ENCODE results near the gene DOK6. TPM values are rescaled to one million over a fixed set of nuclear protein-coding genes. Genes with fewer than 3 reads are reported as not detected.

Gene DOK6
- total RNA-seq, 1 experiment from 2014 or later = 4.1 TPM

DNA sequence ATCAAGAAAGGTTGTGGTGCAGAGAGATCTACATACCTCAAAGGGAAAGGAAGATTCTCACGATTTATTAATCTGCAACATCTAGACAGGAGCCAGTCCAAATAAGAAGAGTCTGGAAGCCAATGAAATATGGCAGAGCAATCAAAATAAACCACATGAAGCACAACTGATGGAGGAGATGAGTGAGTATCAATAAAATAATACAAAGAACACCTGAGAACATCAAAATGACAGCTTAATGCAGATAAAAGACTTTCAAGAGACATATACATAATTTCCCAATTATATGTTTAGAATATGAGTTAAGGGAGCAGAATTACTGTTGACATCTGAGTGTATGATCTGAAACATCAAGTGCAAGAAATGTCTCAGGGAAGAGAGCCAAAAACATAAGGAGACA is 12.5 kb upstream of the DOK6 start (continued):
- TF ChIP-seq, protein P1, sequence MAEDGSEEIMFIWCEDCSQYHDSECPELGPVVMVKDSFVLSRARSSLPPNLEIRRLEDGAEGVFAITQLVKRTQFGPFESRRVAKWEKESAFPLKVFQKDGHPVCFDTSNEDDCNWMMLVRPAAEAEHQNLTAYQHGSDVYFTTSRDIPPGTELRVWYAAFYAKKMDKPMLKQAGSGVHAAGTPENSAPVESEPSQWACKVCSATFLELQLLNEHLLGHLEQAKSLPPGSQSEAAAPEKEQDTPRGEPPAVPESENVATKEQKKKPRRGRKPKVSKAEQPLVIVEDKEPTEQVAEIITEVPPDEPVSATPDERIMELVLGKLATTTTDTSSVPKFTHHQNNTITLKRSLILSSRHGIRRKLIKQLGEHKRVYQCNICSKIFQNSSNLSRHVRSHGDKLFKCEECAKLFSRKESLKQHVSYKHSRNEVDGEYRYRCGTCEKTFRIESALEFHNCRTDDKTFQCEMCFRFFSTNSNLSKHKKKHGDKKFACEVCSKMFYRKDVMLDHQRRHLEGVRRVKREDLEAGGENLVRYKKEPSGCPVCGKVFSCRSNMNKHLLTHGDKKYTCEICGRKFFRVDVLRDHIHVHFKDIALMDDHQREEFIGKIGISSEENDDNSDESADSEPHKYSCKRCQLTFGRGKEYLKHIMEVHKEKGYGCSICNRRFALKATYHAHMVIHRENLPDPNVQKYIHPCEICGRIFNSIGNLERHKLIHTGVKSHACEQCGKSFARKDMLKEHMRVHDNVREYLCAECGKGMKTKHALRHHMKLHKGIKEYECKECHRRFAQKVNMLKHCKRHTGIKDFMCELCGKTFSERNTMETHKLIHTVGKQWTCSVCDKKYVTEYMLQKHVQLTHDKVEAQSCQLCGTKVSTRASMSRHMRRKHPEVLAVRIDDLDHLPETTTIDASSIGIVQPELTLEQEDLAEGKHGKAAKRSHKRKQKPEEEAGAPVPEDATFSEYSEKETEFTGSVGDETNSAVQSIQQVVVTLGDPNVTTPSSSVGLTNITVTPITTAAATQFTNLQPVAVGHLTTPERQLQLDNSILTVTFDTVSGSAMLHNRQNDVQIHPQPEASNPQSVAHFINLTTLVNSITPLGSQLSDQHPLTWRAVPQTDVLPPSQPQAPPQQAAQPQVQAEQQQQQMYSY (CRISPR knock-in tag; IDR thresholded peaks at IDR 0.05) = no peak
- TF ChIP-seq CREM (CRISPR knock-in tag; IDR thresholded peaks at IDR 0.05) = no peak
- TF ChIP-seq PRRX2 (CRISPR knock-in tag; IDR thresholded peaks at IDR 0.05) = no peak
- no peak for TF ChIP-seq ZNF263 (CRISPR knock-in tag; IDR thresholded peaks at IDR 0.05; ENCODE audit: low read depth)
- TF ChIP-seq FOXJ3 (CRISPR knock-in tag; IDR thresholded peaks at IDR 0.05; ENCODE audit: borderline replicate concordance) = no peak
- TF ChIP-seq FOXK1 (CRISPR knock-in tag; IDR thresholded peaks at IDR 0.05) = no peak

GRCh38 chr18:69397096-69397495 is 3.6 kb upstream of the DOK6 start:
- ATAC-seq (peak; percentile 7; the same call in 1 of the 2 replicates), DNase-seq (ENCODE audit: low spot score) (peak; percentile 13)
- Mint-ChIP-seq H3K4me1 (peaks cover 35% of the 10 kb centered on the region), H3K27ac (no peak overlapping the region), H3K36me3 (no peaks in the 10 kb centered on the region), H3K27me3 (ENCODE audit: low read depth) (peaks cover 23% of the 10 kb centered on the region), H3K9me3 (no peaks in the 10 kb centered on the region), H3K4me3 (no peak overlapping the region)
- ChIA-PET CTCF (no interaction called here), POLR2A (interaction anchor here (0.7 kb wide), 1 partner anchor 606 kb away, joined by 3 read pairs; no protein-coding TSS in a partner anchor)
- TF ChIP-seq ESRRA (CRISPR knock-in tag; IDR thresholded peaks at IDR 0.05; ENCODE audit: borderline replicate concordance) (no peak), ZNF671 (CRISPR knock-in tag; IDR thresholded peaks at IDR 0.05) (no peak), AR (CRISPR knock-in tag; IDR thresholded peaks at IDR 0.05) (no peak), ZNF138 (CRISPR knock-in tag; conservative IDR thresholded peaks at IDR 0.05) (no peak), GTF2I (CRISPR knock-in tag; conservative IDR thresholded peaks at IDR 0.05) (no peak), ZNF512 (CRISPR knock-in tag; IDR thresholded peaks at IDR 0.05; ENCODE audit: borderline replicate concordance) (no peak), FOXP1 (CRISPR knock-in tag; IDR thresholded peaks at IDR 0.05; ENCODE audit: borderline replicate concordance) (no peak), CREM (CRISPR knock-in tag; IDR thresholded peaks at IDR 0.05) (no peak)
- TF ChIP-seq, protein P2, sequence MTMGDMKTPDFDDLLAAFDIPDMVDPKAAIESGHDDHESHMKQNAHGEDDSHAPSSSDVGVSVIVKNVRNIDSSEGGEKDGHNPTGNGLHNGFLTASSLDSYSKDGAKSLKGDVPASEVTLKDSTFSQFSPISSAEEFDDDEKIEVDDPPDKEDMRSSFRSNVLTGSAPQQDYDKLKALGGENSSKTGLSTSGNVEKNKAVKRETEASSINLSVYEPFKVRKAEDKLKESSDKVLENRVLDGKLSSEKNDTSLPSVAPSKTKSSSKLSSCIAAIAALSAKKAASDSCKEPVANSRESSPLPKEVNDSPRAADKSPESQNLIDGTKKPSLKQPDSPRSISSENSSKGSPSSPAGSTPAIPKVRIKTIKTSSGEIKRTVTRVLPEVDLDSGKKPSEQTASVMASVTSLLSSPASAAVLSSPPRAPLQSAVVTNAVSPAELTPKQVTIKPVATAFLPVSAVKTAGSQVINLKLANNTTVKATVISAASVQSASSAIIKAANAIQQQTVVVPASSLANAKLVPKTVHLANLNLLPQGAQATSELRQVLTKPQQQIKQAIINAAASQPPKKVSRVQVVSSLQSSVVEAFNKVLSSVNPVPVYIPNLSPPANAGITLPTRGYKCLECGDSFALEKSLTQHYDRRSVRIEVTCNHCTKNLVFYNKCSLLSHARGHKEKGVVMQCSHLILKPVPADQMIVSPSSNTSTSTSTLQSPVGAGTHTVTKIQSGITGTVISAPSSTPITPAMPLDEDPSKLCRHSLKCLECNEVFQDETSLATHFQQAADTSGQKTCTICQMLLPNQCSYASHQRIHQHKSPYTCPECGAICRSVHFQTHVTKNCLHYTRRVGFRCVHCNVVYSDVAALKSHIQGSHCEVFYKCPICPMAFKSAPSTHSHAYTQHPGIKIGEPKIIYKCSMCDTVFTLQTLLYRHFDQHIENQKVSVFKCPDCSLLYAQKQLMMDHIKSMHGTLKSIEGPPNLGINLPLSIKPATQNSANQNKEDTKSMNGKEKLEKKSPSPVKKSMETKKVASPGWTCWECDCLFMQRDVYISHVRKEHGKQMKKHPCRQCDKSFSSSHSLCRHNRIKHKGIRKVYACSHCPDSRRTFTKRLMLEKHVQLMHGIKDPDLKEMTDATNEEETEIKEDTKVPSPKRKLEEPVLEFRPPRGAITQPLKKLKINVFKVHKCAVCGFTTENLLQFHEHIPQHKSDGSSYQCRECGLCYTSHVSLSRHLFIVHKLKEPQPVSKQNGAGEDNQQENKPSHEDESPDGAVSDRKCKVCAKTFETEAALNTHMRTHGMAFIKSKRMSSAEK (CRISPR knock-in tag; IDR thresholded peaks at IDR 0.05; ENCODE audit: borderline replicate concordance) = no peak
- TF ChIP-seq, protein P3, sequence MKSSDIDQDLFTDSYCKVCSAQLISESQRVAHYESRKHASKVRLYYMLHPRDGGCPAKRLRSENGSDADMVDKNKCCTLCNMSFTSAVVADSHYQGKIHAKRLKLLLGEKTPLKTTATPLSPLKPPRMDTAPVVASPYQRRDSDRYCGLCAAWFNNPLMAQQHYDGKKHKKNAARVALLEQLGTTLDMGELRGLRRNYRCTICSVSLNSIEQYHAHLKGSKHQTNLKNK (CRISPR knock-in tag; IDR thresholded peaks at IDR 0.05) = no peak
- TF ChIP-seq, protein P4, sequence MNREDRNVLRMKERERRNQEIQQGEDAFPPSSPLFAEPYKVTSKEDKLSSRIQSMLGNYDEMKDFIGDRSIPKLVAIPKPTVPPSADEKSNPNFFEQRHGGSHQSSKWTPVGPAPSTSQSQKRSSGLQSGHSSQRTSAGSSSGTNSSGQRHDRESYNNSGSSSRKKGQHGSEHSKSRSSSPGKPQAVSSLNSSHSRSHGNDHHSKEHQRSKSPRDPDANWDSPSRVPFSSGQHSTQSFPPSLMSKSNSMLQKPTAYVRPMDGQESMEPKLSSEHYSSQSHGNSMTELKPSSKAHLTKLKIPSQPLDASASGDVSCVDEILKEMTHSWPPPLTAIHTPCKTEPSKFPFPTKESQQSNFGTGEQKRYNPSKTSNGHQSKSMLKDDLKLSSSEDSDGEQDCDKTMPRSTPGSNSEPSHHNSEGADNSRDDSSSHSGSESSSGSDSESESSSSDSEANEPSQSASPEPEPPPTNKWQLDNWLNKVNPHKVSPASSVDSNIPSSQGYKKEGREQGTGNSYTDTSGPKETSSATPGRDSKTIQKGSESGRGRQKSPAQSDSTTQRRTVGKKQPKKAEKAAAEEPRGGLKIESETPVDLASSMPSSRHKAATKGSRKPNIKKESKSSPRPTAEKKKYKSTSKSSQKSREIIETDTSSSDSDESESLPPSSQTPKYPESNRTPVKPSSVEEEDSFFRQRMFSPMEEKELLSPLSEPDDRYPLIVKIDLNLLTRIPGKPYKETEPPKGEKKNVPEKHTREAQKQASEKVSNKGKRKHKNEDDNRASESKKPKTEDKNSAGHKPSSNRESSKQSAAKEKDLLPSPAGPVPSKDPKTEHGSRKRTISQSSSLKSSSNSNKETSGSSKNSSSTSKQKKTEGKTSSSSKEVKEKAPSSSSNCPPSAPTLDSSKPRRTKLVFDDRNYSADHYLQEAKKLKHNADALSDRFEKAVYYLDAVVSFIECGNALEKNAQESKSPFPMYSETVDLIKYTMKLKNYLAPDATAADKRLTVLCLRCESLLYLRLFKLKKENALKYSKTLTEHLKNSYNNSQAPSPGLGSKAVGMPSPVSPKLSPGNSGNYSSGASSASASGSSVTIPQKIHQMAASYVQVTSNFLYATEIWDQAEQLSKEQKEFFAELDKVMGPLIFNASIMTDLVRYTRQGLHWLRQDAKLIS (CRISPR knock-in tag; IDR thresholded peaks at IDR 0.05; ENCODE audit: borderline replicate concordance) = no peak

Data from WTC11 (cell line).